ENCODE data around the gene PSME1. TPM values are rescaled to one million over a fixed set of nuclear protein-coding genes. Genes with fewer than 3 reads are reported as not detected.

Gene PSME1
- total and polyA plus RNA-seq, 2 of the 13 experiments (the other 11 are each of a cell fraction or from before 2014, with no cell fraction given) = 159 to 608 TPM

DNA sequence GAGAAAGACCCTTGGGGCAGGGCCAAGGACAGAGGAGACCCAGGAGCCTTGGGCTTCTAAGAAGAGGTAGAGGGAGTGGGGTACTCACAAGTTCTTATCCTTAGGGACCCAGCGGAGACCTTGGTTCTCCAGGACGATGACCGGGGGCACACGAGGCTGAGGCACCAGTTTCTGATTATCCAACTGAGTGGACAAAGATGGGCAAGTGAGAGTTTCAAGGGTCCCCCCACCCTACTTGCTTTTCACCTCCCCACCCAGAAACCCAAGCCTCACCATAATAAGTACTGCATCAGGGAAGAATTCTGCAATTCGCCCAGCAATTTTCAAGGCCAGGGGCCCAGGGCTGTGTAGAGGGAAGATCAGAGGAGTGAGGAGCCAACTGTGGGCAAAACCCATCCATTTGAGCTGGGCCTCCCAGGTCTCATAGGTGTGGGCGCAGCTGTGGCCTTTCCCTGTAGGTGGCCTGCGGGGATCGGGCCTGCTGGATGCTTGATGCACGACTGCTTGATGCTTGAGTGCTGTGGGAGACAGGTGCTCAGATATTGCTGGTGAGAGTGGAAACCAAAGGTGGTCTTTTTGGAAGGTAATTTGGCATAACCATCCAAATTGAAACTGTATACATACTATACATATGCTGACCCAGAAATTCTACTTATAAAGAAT lies 3.4 kb downstream of the PSME1 start (continued):
- TF ChIP-seq TRIM22 (IDR thresholded peaks at IDR 0.05) (no peak), HNF4G (IDR thresholded peaks at IDR 0.05; ENCODE audit: borderline replicate concordance, low read depth, low read length) (no peak), HNF4G (CRISPR knock-in tag; IDR thresholded peaks at IDR 0.05; ENCODE audit: borderline replicate concordance, low read depth) (no peak), FOXC1 (CRISPR knock-in tag; IDR thresholded peaks at IDR 0.05; ENCODE audit: borderline replicate concordance) (no peak), ATF7 (IDR thresholded peaks at IDR 0.05) (no peak), ATF7 (CRISPR knock-in tag; IDR thresholded peaks at IDR 0.05) (no peak), SUZ12 (IDR thresholded peaks at IDR 0.05; ENCODE audit: low read depth, low read length) (no peak), ZNF563 (CRISPR knock-in tag; IDR thresholded peaks at IDR 0.05) (no peak), ZFP36 (IDR thresholded peaks at IDR 0.05; ENCODE audit: borderline replicate concordance, low read depth, low read length, partially characterized antibody) (no peak), NFKB2 (CRISPR knock-in tag; IDR thresholded peaks at IDR 0.05; ENCODE audit: borderline replicate concordance) (peak; percentile 38; the same call in 1 of the 2 replicates), MED13 (CRISPR knock-in tag; IDR thresholded peaks at IDR 0.05) (no peak), PAXIP1 (CRISPR knock-in tag; conservative IDR thresholded peaks at IDR 0.05) (no peak), ZNF607 (CRISPR knock-in tag; IDR thresholded peaks at IDR 0.05; ENCODE audit: borderline replicate concordance) (no peak), PRPF4 (IDR thresholded peaks at IDR 0.05; ENCODE audit: low read depth, low read length, poor library complexity, severe bottlenecking) (peak; percentile 57), XRCC5 (optimal IDR thresholded peaks at IDR 0.05; ENCODE audit: low read length) (peak; percentile 72), THYN1 (CRISPR knock-in tag; IDR thresholded peaks at IDR 0.05; ENCODE audit: borderline replicate concordance, low read depth) (no peak), KLF9 (CRISPR knock-in tag; IDR thresholded peaks at IDR 0.05; ENCODE audit: low read depth) (0 out of 2 replicates have a peak, but pooled peaks have one; percentile 44), MTA3 (CRISPR knock-in tag; IDR thresholded peaks at IDR 0.05) (peak; percentile 4; the same call in 1 of the 2 replicates), ZNF768 (CRISPR knock-in tag; IDR thresholded peaks at IDR 0.05) (peak; percentile 75), KMT2A (CRISPR knock-in tag; IDR thresholded peaks at IDR 0.05) (no peak; the same call in 1 of the 2 replicates), HNRNPL (IDR thresholded peaks at IDR 0.05; ENCODE audit: low read depth, low read length) (0 out of 2 replicates have a peak, but pooled peaks have one; percentile 31)
- TF ChIP-seq, protein P1, sequence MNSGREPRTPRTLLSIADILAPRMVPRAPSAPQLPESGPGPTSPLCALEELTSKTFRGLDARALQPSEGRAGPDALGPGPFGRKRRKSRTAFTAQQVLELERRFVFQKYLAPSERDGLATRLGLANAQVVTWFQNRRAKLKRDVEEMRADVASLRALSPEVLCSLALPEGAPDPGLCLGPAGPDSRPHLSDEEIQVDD (CRISPR knock-in tag; IDR thresholded peaks at IDR 0.05; ENCODE audit: borderline replicate concordance) = 0 out of 2 replicates have a peak, but pooled peaks have one; percentile 11
- TF ChIP-seq, protein P2, sequence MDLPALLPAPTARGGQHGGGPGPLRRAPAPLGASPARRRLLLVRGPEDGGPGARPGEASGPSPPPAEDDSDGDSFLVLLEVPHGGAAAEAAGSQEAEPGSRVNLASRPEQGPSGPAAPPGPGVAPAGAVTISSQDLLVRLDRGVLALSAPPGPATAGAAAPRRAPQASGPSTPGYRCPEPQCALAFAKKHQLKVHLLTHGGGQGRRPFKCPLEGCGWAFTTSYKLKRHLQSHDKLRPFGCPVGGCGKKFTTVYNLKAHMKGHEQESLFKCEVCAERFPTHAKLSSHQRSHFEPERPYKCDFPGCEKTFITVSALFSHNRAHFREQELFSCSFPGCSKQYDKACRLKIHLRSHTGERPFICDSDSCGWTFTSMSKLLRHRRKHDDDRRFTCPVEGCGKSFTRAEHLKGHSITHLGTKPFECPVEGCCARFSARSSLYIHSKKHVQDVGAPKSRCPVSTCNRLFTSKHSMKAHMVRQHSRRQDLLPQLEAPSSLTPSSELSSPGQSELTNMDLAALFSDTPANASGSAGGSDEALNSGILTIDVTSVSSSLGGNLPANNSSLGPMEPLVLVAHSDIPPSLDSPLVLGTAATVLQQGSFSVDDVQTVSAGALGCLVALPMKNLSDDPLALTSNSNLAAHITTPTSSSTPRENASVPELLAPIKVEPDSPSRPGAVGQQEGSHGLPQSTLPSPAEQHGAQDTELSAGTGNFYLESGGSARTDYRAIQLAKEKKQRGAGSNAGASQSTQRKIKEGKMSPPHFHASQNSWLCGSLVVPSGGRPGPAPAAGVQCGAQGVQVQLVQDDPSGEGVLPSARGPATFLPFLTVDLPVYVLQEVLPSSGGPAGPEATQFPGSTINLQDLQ (CRISPR knock-in tag; IDR thresholded peaks at IDR 0.05) = no peak

All from HepG2 (cell line).